DMS114 treated with DMSO at 0.1 percent for 48 hours (cell line): ENCODE data around the gene FBXO31.
"Not testable (repeated sequence)": the region's sequence is repeated elsewhere in the genome, so short reads cannot be mapped to it uniquely, and the experiment has no call there.

Experiments
- DNase-seq: peaks from one replicate; lab custom pipeline; 2025; ENCODE audit not compliant: unreplicated experiment; lab: John Stamatoyannopoulos, UW

The FBXO31 gene

DNA sequence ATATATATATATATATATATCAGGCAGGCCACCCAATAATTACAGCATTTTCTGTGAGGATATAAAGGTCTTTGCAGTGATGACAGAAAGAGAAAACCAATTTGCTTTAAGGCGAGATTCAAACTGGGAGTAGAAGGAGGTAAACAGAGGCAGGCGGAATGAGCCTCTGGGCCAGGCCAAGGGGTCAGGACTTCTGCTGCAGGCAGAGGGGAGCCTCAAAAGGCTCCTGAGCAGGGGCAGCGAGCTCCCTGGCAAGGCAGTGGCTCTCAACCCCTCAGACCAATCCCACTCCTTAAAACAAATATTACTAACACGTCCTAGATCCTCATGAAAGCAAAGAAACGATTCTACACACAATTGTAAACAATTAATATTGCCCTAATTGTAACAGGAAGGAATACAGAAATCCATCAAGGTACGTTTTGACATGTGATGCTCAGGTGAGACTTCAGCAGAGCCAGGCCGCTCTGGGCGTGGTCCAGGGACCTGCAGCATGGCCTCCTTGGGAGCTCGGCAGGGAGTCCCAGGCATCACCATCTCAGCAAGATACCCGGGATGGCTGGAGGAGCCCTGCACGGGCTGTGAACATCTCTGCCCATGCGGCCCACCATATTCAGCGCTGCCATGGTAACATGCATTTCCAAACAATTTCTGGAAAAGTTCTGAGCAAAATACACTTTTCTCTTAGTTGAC, 18.4 kb downstream of the FBXO31 start:
- no peak for DNase-seq

DNA sequence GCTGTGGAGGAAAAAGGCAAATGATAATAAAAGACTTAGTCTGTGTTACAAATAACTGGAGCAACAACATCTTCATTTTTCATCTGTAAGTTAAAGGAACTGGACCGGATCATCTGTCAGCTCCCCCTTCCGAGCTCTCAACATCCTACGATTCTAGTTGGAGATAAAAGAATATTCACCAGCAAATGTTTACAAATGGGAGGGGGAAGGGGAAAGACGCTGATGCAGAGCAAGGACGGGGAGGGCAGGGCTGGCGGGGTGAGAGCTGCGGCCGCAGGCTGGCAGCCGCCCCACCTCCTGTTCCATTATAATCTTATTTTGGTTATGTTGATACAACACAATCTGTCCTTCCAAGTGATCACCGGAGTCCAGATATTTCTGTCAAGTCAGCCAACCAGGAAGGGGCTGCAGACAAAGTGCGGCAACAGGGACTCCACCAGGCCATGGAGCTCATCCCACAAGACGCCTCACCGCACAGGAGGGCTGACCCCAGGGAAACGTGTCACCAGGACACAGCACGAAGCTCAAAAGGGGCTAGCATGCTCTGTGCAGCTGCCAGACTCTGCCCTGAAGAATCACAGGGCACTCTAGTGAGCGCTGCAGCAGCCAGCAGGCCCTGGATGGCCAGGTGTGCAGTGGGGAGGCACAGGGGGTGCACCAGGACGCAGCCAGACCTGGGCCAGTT, 19.7 kb downstream of the FBXO31 start:
- no peak for DNase-seq

DNA sequence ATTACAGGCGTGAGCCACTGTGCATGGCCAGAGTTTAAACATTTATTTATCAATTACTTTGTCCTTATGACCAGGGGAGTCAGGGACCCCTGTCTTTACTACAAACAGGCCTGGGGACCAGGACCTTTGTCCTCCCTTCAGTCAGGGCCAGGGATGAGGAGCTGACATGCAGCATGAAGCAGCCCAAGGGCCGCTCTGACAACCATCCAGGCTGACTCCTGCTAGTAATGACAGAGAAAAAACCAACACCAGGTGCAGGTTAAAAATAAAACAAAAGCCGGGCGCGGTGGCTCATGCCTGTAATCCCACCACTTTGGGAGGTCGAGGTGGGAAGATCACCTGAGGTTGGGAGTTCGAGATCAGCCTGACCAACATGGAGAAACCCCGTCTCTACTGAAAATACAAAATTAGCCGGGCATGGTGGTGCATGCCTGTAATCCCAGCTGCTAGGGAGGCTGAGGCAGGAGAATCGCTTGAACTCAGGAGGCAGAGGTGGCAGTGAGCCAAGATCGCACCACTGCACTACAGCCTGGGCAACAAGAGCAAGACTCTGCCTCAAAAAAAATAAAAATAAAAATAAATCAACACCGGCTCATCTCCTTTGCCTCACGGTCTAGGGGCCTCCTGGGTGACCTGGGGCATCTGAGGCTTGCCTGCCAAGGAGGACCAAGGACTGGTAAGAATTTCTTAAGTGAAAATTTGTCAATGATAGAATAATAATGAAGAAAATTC, 20.6 kb downstream of the FBXO31 start:
- DNase-seq = not testable (repeated sequence)

DNA sequence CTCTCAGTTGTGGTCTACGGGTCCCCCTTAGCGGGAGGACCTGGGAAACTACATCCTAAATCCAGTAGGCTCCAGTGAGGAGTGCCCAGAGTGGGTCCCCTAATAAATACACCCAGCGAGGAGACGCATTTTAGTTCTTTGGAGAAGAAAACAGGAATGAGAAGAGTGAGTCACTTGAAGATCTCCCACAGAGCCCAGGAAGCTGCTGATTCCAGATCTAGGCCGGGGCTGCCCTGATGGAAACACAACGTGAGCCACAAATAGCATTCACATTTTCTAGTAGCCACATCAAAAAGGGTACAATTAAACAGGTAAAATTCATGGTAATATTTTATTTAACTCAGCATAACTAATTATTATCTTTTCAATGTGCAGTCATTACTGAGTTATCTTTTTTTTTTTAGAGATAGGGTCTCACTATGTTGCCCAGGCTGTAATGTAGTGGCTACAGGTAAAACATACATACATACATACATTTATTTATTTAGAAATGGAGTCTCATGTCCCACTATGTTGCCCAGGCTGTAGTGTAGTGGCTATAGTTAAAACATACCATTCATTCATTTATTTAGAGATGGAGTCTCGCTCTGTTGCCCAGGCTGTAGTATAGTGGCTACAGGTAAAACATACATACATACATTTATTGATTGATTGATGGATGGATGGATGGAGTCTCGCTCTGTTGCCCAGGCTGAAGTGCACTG, 21.5 kb downstream of the FBXO31 start:
- DNase-seq = no peak

DNA sequence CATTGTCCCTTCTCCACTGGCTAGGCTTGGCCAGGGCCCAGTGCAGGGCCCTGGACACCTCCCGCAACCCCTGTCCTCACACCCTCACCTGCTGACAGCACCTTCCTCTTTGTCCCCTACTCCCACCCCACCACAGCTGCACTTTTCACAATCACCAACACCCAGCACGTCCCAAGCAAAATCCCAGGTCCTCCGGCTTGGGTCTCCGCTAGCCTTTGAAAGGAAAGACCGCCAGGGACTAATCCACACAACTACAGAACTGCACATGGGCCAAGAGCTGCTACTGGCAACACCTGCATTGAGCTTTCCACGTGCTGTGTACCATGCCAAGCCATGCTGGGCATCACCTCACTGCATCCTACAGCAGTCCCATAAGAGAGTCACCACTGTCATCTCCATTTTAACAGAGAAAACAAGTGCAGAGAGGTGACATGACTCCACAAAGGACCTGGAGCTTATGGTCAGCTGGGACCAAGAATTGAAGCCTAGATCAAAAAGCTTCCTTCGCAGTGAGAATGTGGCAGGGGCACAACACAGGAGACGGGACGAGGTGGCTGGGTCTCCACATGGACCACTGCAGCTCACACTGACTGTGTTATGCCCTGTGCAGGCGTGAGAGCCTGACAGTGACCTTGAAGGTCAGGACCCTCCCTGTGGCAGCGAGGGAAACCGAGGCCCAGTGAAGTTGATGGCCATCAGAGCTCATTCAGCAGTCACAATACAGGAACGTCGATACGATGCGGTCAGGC, 22.5 kb downstream of the FBXO31 start:
- DNase-seq = no peak

DNA sequence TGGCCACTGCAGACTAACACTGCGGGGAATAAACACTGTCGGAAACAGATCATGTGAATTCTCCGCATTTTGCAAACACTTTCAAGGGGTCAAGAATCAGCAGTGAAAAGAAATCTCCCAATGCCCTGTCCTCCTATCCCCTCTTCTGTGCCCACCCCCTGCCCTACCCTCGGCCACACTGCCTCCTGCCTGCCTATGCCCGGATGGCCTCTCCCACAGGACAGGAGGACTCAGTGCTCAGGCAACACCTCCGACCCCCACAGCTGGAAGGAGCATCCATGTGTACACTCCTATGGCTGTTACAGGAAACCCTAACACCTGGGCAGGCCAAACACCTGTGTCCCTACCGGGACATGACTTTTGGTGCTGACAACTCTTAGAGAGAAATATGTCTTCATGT, 24.5 kb downstream of the FBXO31 start:
- no peak for DNase-seq

DNA sequence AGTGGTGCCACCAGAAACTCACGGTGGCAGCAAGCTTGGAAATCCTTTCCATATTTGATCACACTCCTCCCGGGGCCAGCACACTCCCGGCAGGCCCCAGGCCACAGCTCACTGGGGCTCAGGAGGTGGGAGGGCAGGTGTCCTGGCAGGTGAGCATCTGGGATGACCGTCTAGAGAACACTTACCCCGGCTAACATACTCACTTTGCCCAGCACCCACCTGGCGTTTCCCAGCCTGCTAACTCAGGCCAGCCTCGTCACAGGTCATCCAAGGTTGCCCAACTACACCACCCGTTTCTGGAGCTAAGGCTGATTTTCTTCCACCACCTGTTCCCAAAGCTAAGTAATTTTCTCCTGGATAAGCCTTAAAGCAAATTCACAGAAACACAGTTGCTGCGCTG, 24.9 kb downstream of the FBXO31 start:
- no peak for DNase-seq

DNA sequence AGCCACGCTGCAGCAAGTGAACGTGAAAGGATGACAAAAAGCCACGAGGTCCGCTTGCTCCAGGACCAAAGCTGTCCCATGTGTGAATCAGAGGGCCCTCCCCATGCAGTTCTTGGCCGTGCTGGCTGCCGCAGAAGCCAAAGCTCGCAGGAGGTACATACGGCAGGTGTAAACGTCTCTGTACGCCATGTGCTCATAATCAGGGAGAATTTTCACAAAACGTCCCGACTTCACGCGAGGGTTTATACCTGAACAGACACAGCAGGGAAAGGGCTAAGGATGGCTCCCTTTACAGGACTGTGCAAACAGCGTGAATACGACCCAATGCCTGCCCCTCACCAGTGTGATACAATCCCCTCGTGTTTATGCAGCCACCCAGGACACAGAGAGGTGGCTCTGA, 25.3 kb downstream of the FBXO31 start:
- DNase-seq = no peak

DNA sequence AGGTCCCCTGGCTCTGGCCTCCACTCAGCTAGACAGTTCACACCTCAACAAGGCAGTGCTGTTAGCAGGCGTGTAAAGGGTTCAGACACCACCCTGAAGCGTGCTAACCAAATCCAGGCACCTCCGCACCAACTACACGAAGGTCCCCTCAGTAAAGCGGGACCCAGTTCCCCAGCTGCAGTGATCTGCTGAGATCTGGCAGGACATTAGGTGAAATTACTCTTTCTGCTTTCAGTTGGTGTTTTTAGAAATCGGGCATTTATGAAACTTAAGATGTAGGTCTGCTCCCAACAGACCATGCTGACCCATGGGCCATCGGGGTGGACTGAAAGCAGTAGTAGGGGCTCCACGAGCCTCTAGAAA, 27.1 kb downstream of the FBXO31 start:
- DNase-seq = no peak

DNA sequence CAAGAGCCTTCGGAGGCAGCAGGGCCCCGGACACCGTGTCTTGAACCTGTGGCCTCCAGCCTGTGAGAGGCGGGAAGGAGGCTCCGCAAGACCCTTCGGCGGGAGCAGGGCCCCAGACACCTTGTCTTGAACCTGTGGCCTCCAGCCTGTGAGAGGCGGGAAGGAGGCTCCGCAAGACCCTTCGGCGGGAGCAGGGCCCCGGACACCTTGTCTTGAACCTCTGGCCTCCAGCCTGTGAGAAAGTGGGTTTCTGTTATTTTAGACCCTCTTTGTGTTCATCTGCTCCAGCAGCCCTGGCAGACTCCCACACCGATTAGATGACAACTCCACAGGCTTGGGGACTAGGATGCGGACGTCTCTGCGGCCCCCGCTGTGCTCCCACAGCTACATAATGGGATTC, 30.0 kb downstream of the FBXO31 start:
- DNase-seq = no peak

DNA sequence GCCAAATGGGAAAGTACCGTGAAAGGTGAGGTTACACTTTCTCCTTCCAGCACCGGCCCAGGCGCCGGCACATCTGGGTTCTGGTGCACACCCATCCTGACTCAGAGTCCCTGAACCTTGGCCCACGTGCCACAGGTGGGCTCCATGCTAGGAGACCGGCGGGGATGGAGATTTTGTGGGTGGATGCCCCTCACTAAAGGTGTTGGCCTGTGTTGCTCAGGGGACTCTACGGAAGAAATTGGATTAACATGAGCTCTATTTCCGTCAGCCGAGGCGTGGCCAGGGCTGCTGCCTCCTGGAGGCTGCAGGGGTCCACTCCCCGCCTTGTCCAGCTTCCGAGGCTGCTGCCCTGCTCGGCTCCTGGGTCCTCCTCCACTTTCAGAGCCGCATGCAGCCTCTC, 30.8 kb downstream of the FBXO31 start:
- DNase-seq = no peak

DNA sequence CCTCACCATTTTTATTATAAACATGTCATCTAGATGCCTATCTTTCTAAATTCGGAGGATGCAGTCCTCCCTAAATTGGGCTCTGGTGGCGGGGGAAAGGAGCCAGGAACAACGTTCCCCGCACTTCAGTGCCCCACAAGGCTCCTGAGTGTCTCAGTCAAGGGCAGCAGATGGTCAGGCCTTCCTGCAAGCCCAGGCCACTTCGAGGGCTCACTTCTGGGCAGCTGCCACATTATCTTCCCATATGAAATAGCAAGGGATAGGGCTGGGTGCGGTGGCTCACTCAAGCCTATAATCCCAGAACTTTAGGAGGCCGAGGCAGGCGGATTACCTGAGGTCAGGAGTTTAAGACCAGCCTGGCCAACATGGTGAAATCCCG, 32.3 kb downstream of the FBXO31 start:
- DNase-seq = no peak

DNA sequence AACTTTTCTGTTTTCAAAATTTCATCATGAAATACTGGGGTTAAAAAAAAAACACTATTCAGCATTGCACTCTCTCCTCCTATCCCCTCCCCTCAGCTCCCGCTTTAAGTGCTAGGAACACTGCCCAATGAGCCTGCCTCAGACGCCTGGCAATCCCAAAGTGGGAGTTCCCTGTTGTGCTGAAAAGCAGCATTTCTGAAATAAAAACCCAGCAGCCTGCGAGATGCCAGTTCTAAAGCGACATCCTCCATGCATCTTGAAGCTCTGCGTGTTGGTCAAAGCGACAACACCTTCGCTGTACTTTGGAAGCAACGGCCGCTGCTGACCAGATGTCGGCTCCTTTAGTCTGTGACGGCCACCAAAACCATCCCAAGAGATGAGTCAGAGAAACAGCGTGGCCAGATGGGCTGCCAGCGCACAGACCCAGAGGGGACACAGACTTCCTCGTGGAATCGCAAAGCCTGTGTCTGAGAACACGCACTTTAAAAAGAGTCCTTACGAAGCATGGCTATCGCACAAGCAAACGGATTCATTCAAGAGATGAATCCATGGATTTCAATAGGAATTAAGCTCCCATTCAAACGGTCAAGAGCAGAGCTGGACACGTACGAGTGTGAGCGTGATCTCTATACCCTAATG, 32.8 kb downstream of the FBXO31 start:
- DNase-seq = no peak

DNA sequence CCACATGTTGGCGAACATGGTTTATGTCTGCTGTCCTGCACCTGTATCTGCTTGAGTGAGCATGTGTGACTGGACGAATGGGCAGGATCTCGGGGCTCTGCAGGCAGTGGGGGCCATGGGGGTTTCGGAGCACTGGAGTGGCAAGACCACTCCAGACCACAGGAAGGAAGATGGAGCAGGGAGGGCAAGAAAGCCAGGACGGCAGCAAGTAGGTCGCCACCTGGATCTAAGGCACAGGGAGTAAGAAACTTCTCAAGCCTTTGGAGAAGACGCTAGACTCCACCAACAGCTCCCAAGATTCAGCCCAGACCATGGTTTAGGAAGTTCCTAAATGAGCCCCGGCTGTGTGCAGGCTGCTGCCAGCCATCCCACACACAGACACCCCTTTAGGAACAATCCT, 33.5 kb downstream of the FBXO31 start:
- no peak for DNase-seq

DNA sequence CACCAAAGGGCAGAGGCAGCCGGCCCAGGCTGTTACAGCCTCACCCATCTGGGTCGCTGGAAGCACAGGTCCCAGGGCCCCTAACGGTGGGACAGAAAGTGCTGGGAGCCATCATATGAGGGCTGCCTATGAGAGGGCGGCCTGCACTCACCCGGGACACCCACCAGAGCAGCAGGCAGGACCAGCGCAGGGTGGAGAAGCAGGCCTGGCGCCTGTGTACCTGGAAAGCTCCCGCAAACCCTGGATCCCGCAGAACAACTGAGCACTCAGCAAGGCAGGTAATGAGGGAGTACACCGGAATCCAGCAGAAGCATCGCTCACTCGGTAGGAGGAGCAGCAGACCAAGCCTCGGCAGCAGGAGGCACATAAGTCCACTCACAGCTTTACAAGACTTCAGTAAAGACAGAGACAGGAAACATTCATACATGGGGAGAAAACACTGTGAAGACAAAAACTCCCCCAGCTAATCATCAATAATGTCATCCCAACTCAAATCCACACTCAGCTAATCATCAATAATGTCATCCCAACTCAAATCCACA, 34.9 kb downstream of the FBXO31 start:
- DNase-seq = no peak

DNA sequence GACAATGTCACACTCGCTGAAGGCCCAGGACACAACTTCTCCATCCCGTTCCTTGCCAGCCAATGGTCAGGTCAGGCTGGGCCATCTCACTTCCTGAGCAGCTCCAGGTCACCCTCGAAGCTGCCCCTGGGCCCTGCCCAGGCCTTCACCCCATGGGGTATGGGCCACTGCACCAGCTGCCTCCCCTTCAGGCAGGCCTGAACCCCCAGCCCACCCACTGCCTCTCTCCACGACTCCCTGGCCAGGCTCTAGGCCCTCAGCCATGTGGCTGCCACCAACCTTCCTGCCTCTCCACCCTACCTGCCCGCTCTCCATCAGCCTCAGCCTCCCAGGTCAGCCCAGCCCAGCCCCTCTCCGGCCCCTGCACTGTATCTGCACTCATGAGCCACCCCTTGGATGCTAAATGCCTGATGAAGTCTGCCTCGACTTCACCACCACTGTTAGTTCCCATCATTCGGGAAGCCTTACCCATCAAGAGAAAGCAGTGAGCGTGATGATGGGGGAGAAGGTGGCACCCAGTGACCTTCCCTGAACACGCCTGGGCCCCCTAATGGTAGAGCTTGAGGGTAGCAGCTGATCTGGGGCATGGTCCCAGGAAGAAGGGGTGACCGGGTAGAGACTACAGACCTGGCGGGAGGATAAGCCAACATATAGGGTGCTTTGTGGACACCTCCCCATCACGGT, 35.5 kb downstream of the FBXO31 start:
- no peak for DNase-seq

DNA sequence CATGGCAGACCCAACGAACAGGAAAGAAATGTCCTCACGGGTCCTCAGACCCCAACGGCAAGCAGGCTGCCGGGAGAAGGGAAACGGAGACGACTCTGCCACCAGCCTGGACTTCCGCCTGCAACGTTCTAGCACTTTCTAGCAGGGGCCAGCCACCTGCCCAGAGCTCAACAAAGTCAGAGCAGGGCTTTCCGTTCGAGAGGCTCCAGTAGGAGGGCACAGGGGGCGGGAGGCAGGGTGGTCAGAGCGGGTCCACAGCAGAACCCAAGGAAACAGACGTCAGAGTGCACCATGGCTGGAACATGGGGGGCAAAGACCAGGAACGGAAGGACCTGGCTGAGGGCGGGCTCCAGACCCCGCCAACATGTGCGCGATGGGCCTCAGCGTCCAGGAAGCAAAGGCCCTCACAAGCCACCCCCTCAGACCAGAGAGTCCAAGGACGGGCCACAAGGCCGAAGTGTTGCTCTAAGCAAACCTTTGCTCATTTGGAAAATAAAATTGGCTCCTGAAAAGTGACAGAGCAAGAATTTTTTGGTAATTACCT, 37.0 kb downstream of the FBXO31 start:
- DNase-seq = no peak

DNA sequence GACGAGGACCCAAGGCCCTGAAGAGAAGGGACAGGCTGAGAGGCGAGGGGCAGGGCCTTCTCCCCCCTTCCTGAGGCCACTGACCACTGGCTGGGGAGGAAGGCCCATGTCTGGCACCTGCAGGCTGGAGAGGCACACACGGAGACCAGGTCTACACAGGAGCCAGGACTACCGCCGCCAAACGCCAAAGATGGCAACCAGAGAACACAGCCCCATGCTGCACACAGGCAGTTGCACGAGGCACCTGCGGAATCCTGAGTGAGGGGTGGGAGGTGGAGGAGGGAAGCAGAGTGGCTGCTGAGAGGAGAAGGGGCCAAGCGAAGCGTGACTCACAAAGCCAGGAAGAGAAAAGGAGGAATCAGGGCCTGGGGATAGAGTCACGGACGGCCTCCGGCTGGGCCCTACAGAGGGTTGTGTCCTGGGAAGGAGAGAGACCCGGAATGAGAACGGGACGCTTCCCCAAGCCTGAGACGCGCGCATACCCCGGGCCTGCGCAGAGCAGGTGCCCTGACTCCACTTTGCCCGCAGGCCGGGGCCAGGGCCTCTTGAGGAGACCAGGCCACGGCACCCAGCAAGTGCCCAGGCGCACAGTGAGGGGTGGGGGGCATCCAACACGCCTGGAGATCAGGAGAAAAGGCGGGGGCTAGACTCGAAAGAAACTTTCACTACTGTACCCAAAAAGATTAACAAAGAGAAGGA, 37.7 kb downstream of the FBXO31 start:
- no peak for DNase-seq
